GM12878 (cell line): Measurements from ENCODE around the gene PLA2G1B.

Experiments
- CTCF ChIP-seq, 3 experiments: IDR thresholded peaks in 2 of 3; conservative IDR thresholded peaks in 1 of 3; 2 replicates each; pipeline ENCODE4 v1.5.1; 2011; ENCODE audit warnings: low read depth in 3 of 3, low read length in 3 of 3, mild to moderate bottlenecking in 3 of 3, control low read depth in 2 of 3, moderate library complexity in 2 of 3, inconsistent platforms in 1 of 3, mixed read lengths in 1 of 3; ENCODE audit not compliant: control insufficient read depth in 2 of 3, insufficient read depth in 1 of 3; ENCODE audit errors: extremely low read depth in 1 of 3
- POLR2A ChIP-seq: IDR thresholded peaks from 2 replicates; pipeline ENCODE4 v1.6.1; 2011; ENCODE audit warnings: low read depth, mild to moderate bottlenecking, low read length

- TF ChIP-seq CTCF (IDR thresholded peaks at IDR 0.05 in 2 of 3, conservative IDR thresholded peaks at IDR 0.05 in 1 of 3; ENCODE audit: control insufficient read depth in 2 of 3, extremely low read depth in 1 of 3, insufficient read depth in 1 of 3, low read depth in 3 of 3, low read length in 3 of 3) (no peak), POLR2A (no peak)
Measured at GRCh38 chr12:120347766-120348165, 20.2 kb upstream of the PLA2G1B start.
